Common myeloid progenitor, CD34-positive (primary cell): ENCODE results near the gene MACROD2.

Experiments
- CTCF ChIA-PET: fragments of 350-600 bp; sonication (Branson Sonifier 250); formaldehyde crosslinking; loops from one replicate; lab custom pipeline; 2021; ENCODE audit warnings: antibody characterized with exemption; lab: Charles Lee
- POLR2A ChIA-PET: fragments of 350-600 bp; sonication (Branson Sonifier 250); formaldehyde crosslinking; loops from one replicate; lab custom pipeline; 2021; ENCODE audit warnings: antibody characterized with exemption; lab: Charles Lee
- DNase-seq, 3 donors: peaks; one replicate each; pipeline versions ENCODE4 v3.0.0 to v3.0.0-alpha.2; 2013
- H3K27ac ChIP-seq, 2 experiments: 1 replicate in 1 of 2; 2 replicates in 1 of 2; pipeline ENCODE4 v1.7.0; 2013; ENCODE audit warnings: inconsistent platforms in 2 of 2, low read length in 2 of 2, mild to moderate bottlenecking in 2 of 2, low read depth in 1 of 2, moderate library complexity in 1 of 2; ENCODE audit not compliant: severe bottlenecking in 2 of 2, insufficient read depth in 1 of 2, poor library complexity in 1 of 2
- H3K27me3 ChIP-seq, 5 experiments: replicated peaks in 2 of 5; 1 replicate in 3 of 5; 2 replicates in 2 of 5; pipeline versions ENCODE4 v1.6.1 to v1.7.0; 2013; ENCODE audit warnings: low read length in 4 of 5, mild to moderate bottlenecking in 2 of 5, moderate library complexity in 2 of 5, inconsistent platforms in 1 of 5; ENCODE audit not compliant: insufficient read depth in 5 of 5, control insufficient read depth in 4 of 5
- H3K36me3 ChIP-seq, 4 experiments: 1 replicate in 2 of 4; 2 replicates in 2 of 4; pipeline versions ENCODE4 v1.6.1 to v1.7.0; 2013; ENCODE audit warnings: low read length in 3 of 4, control low read depth in 1 of 4, mild to moderate bottlenecking in 1 of 4; ENCODE audit not compliant: control insufficient read depth in 4 of 4, insufficient read depth in 4 of 4
- H3K4me1 ChIP-seq, 4 experiments: 1 replicate in 3 of 4; 2 replicates in 1 of 4; pipeline versions ENCODE4 v1.6.1 to v1.7.1; 2013; ENCODE audit warnings: low read length in 3 of 4, mild to moderate bottlenecking in 3 of 4, control low read depth in 1 of 4, inconsistent platforms in 1 of 4, moderate library complexity in 1 of 4; ENCODE audit not compliant: control insufficient read depth in 4 of 4, insufficient read depth in 4 of 4; ENCODE audit errors: control extremely low read depth in 1 of 4
- H3K4me3 ChIP-seq, 7 experiments: 1 replicate in 4 of 7; 2 replicates in 3 of 7; pipeline versions ENCODE4 v1.5.1 to v1.7.0; 2013; ENCODE audit warnings: mild to moderate bottlenecking in 7 of 7, low read length in 6 of 7, moderate library complexity in 6 of 7, inconsistent platforms in 2 of 7, low read depth in 2 of 7, control low read depth in 1 of 7; ENCODE audit not compliant: insufficient read depth in 4 of 7, control insufficient read depth in 1 of 7; ENCODE audit errors: extremely low read depth in 1 of 7
- H3K9me3 ChIP-seq, 5 experiments: 1 replicate in 4 of 5; 2 replicates in 1 of 5; pipeline versions ENCODE4 v1.6.1 to v1.7.1; 2013; ENCODE audit warnings: low read length in 4 of 5, mild to moderate bottlenecking in 2 of 5, inconsistent platforms in 1 of 5, low read depth in 1 of 5, moderate library complexity in 1 of 5; ENCODE audit not compliant: control insufficient read depth in 4 of 5, insufficient read depth in 2 of 5; ENCODE audit errors: control extremely low read depth in 1 of 5
- WGBS: methylation state at CpG from one replicate; pipeline ENCODE4 v1.1.5; 2013; ENCODE audit not compliant: insufficient coverage; 5-methylcytosine and 5-hydroxymethylcytosine counted together

MACROD2 gene

DNA sequence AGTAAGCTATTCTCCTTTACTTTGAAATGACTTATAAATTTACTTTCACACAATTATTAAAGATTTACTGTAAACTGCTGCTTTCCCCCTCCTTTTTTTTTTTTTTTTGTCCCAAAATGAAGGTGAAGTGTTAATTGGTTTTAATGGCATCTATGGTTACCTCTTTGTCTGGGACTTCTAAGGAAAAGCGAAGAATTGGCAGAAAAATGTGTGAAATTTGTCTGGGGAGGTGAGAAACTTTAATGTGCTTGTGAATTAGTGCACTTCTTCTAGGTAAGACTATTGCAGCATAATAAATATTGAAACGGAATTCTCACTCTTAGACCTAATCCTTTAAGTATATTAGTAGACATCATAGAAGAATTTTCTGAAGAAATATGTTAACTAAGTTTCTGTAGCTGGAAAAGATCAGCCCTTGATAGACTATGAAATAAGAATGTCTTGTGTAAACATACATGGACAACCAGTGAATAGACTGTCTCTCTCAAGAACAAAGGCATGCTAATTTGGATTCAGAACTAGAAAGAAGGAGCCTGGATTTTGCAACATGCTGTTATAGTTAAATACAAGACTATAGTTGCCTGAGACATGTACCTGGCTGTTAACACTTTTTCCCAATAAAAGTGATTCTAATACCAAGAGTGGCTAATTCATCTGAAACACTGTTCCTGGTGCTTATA is 318.2 kb downstream of the MACROD2 start:
- Histone ChIP-seq H3K36me3 (no peaks in the 10 kb centered on the region), H3K4me1 (no peaks in the 10 kb centered on the region), H3K27me3 (no peaks in the 10 kb centered on the region), H3K9me3 (no peaks in the 10 kb centered on the region), H3K27ac (no peak overlapping the region), H3K4me3 (no peak overlapping the region)
- no peak for DNase-seq
- 83% methylated on average over 1 of the region's 2 CpGs for WGBS
- CTCF ChIA-PET: no interaction called here
- POLR2A ChIA-PET: no interaction called here

DNA sequence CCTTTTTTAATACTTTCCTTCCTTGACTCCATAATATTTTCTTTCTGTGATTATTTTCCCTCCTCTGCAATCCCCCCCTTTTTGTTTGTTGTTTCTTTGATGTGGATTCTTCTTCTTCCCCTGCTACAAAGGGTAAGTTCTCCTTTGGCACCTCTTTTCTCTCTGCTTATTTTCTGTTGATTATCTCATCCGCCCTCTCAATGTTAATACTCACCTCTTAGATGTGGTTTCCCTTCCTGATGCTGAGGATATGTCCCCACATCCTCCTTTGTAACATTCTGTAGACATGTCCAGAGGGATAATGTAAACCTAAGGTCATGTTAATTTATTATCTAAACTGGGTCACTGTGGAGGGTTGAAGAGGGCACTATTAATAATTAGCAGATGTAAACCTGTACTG is 324.4 kb downstream of the MACROD2 start:
- no peaks in the 10 kb centered on the region for H3K4me1 ChIP-seq
- DNase-seq: no peak
- ChIA-PET CTCF (no interaction called here), POLR2A (no interaction called here)
- H3K27me3 ChIP-seq: no peaks in the 10 kb centered on the region
- no peak overlapping the region for H3K27ac ChIP-seq
- WGBS: 60% methylated on average over 1 of the region's 1 CpG
- no peaks in the 10 kb centered on the region for H3K9me3 ChIP-seq
- no peak overlapping the region for H3K4me3 ChIP-seq
- H3K36me3 ChIP-seq: no peaks in the 10 kb centered on the region

DNA sequence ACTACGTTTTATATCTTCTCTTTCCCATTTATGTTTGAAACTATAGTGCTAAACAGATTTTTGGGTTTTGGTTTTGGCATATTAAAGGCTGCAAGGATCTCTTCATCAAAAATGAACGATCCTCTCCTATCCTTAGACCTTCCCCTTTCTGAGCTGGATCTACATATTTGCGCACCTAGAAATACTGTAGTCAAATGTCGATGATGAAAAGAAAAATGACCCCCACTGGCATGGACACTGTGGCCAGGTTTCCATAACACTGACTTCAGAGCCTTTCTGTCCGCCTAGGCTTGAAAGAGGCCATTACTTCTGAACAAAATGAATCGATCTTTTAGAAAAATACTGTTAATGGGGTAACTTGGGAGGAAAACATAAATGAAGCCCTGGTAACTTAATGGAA is 336.3 kb downstream of the MACROD2 start:
- ChIA-PET POLR2A (no interaction called here), CTCF (no interaction called here)
- no peak for DNase-seq
- Histone ChIP-seq H3K9me3 (no peaks in the 10 kb centered on the region), H3K36me3 (no peaks in the 10 kb centered on the region), H3K27me3 (peaks cover 0 to 8% (median 0%) of the 10 kb centered on the region in 5 experiments), H3K4me1 (no peaks in the 10 kb centered on the region), H3K4me3 (no peak overlapping the region), H3K27ac (no peak overlapping the region)
- 98% methylated on average over 3 of the region's 6 CpGs for WGBS

DNA sequence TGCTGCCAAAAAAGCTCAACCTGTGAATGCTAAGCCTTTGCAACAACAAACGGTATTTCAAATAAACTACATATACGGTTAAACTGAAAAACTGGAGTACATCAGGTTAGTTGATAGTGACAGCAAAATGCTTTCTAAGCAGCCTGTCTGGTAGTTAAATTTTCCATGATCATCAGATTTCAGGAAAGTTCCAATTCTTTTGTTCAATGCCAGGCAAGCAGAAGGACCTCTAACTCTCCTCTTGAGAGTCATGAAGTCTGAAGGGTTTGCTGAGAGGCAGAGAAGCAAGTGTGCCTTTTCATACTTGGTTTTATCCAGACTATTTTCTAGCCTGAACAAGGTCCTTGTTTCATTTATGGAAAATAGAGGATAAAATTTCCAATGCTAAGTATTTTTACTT is 337.6 kb downstream of the MACROD2 start:
- ChIA-PET CTCF (no interaction called here), POLR2A (no interaction called here)
- no peaks in the 10 kb centered on the region for H3K9me3 ChIP-seq
- no peak overlapping the region for H3K4me3 ChIP-seq
- 80% methylated on average over 1 of the region's 2 CpGs for WGBS
- peaks cover 0 to 8% (median 0%) of the 10 kb centered on the region in 5 experiments for H3K27me3 ChIP-seq
- DNase-seq: no peak
- no peaks in the 10 kb centered on the region for H3K36me3 ChIP-seq
- H3K4me1 ChIP-seq: peaks cover 0 to 4% (median 2%) of the 10 kb centered on the region in 4 experiments
- H3K27ac ChIP-seq: no peak overlapping the region

DNA sequence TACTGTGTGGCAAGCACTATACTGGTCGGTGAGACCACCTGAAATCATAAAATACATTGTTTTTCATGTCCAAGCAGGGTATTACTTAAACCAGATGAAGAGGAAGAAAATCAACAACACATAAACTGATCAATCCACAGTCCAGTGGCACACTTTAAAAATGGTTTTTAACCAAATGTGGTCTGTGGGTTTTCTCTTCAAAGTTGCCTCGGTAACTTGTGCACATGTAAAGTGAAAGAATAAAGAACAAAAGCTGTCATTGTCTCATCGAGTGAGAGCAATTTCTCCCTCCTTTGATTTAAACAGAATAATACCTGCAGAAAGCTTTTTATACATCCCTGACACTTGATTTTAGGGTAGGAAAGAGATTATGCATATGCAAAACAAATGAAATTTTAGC is 338.4 kb downstream of the MACROD2 start:
- Histone ChIP-seq H3K36me3 (no peaks in the 10 kb centered on the region), H3K4me3 (no peak overlapping the region), H3K27ac (no peak overlapping the region), H3K27me3 (peaks cover 0 to 8% (median 0%) of the 10 kb centered on the region in 5 experiments), H3K4me1 (peaks cover 0 to 4% (median 2%) of the 10 kb centered on the region in 4 experiments), H3K9me3 (no peaks in the 10 kb centered on the region)
- ChIA-PET POLR2A (no interaction called here), CTCF (interaction anchor here (0.9 to 1.5 kb wide), 2 partner anchors 905 to 1322 kb away, joined by 3 to 5 read pairs; no protein-coding TSS in a partner anchor)
- WGBS: no CpG with 5 or more reads among the region's 3 CpGs
- DNase-seq: no peak

DNA sequence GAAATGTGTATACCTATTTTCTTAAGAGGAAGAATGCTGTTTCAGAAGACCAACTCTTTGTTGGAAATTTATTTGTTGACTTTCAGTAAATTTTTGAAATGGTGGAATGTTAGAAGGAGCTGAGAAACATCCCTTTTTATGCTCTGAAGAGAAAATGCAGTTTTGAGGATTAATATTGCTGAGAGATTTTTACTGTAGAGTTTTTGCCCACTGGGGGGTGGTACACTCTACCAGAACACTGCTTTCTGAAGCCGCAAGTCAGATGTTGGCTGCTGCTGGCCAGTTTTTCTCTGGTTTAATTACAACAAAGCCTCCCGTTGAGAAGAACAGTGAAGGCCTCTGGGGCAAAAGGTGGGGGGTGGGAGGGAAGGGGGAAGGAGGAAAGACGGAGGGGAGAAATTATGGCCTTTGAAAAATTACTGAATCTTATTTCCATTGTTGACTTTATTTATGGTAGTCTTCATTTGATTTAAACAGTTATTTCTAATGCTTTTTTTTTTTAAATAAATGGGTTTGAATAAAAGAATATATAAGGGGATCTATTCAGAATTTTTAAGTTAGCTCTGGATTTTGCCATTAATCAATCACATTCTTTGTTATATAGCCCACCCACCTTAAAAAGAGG is 339.1 kb downstream of the MACROD2 start:
- 14% methylated on average over 1 of the region's 3 CpGs for WGBS
- DNase-seq: peak in 2 of 3 donors; percentile 0 to 35
- POLR2A ChIA-PET: no interaction called here
- Histone ChIP-seq H3K27me3 (peaks cover 0 to 8% (median 0%) of the 10 kb centered on the region in 5 experiments), H3K4me1 (peaks cover 0 to 4% (median 2%) of the 10 kb centered on the region in 4 experiments), H3K9me3 (no peaks in the 10 kb centered on the region), H3K36me3 (no peaks in the 10 kb centered on the region), H3K4me3 (no peak overlapping the region), H3K27ac (no peak overlapping the region)
- CTCF ChIA-PET: interaction anchor here (0.9 to 5.1 kb wide), 3 partner anchors 903 to 1322 kb away, joined by 3 to 30 read pairs (median 5); no protein-coding TSS in a partner anchor

DNA sequence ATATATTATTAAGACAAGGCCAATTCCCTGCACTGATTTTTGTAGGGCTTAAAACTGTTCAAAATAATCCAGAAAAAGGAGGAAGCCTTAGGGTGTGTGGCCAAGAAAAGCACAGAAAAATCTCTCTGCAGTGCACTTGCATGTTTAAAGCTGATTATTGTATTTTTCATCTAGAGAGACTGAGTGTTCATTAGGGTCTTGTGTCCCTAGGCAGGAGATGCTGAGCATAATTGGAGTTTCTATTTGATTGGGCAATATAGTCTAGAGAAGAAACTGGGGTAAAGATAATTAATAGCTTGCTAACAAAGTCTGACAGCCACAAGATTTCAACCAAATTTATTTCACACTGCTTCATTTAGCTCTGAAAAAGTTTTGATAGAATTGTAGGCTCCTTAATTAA is 339.7 kb downstream of the MACROD2 start:
- Histone ChIP-seq H3K9me3 (no peaks in the 10 kb centered on the region), H3K4me1 (peaks cover 0 to 4% (median 2%) of the 10 kb centered on the region in 4 experiments), H3K4me3 (no peak overlapping the region), H3K27me3 (peaks cover 0 to 8% (median 0%) of the 10 kb centered on the region in 5 experiments), H3K36me3 (no peaks in the 10 kb centered on the region), H3K27ac (no peak overlapping the region)
- ChIA-PET CTCF (interaction anchor here (1.6 to 5.1 kb wide), 2 partner anchors 10 to 902 kb away, joined by 4 to 30 read pairs; no protein-coding TSS in a partner anchor), POLR2A (no interaction called here)
- no peak for DNase-seq
